GM12878 (cell line): ENCODE data around the gene LASP1NB.

Source experiments
- BACH1 ChIP-seq: fragments of 450-650 bp; IDR thresholded peaks from 2 replicates; pipeline ENCODE4 v1.6.1; 2017; ENCODE audit warnings: mild to moderate bottlenecking, borderline replicate concordance
- BHLHE40 ChIP-seq, 2 experiments: fragments of 450-650 bp in 1 of 2; IDR thresholded peaks; 2 replicates each; pipeline ENCODE4 v1.6.1; 2011 to 2017; ENCODE audit warnings: low read depth in 2 of 2, borderline replicate concordance in 1 of 2, improper control_type of control experiment in 1 of 2, low read length in 1 of 2, mild to moderate bottlenecking in 1 of 2
- CHD2 ChIP-seq: IDR thresholded peaks from 2 replicates; pipeline ENCODE4 v1.6.1; 2011; ENCODE audit warnings: low read depth, low read length, improper control_type of control experiment, borderline replicate concordance
- CHD4 ChIP-seq: fragments of 200-600 bp; sonication (generic); IDR thresholded peaks from 2 replicates; pipeline ENCODE4 v1.6.1; 2016; ENCODE audit warnings: mild to moderate bottlenecking
- CREB1 ChIP-seq: IDR thresholded peaks from 2 replicates; pipeline ENCODE4 v1.6.1; 2012; ENCODE audit warnings: low read depth, mild to moderate bottlenecking, inconsistent platforms
- FOXM1 ChIP-seq: IDR thresholded peaks from 2 replicates; pipeline ENCODE4 v1.6.1; 2012; ENCODE audit warnings: low read depth, mild to moderate bottlenecking, inconsistent platforms, low read length, moderate library complexity
- JUNB ChIP-seq: IDR thresholded peaks from 2 replicates; pipeline ENCODE4 v1.6.1; 2016; ENCODE audit warnings: antibody characterized with exemption, mild to moderate bottlenecking
- PAX5 ChIP-seq: IDR thresholded peaks from 2 replicates; pipeline ENCODE4 v1.6.1; 2011; ENCODE audit warnings: low read depth, low read length, borderline replicate concordance
- POLR2A ChIP-seq: IDR thresholded peaks from 2 replicates; pipeline ENCODE4 v1.6.1; 2011; ENCODE audit warnings: low read depth, mild to moderate bottlenecking, low read length
- POU2F2 ChIP-seq: IDR thresholded peaks from 3 replicates; pipeline ENCODE4 v1.6.1; 2011; ENCODE audit warnings: low read depth, mild to moderate bottlenecking, low read length, borderline replicate concordance
- RCOR1 ChIP-seq: conservative IDR thresholded peaks from 2 replicates; pipeline ENCODE4 v1.6.1; 2012; ENCODE audit warnings: low read depth, low read length, improper control_type of control experiment
- TF ChIP-seq, protein P1 (sequence below), 3 experiments: IDR thresholded peaks in 2 of 3; conservative IDR thresholded peaks in 1 of 3; 2 replicates each; pipeline ENCODE4 v1.5.1; 2011; ENCODE audit warnings: low read depth in 3 of 3, low read length in 3 of 3, mild to moderate bottlenecking in 3 of 3, control low read depth in 2 of 3, moderate library complexity in 2 of 3, inconsistent platforms in 1 of 3, mixed read lengths in 1 of 3; ENCODE audit not compliant: control insufficient read depth in 2 of 3, insufficient read depth in 1 of 3; ENCODE audit errors: extremely low read depth in 1 of 3
- TF ChIP-seq, protein P2 (sequence below): IDR thresholded peaks from 2 replicates; pipeline ENCODE4 v1.6.1; 2011; ENCODE audit warnings: low read depth, mild to moderate bottlenecking, low read length, moderate library complexity, borderline replicate concordance; ENCODE audit errors: extremely low read depth
- TF ChIP-seq, protein P3 (sequence below): fragments of 450-650 bp; formaldehyde crosslinking; IDR thresholded peaks from 2 replicates; pipeline ENCODE4 v1.4.0; 2022; ENCODE audit warnings: mild to moderate bottlenecking, moderate library complexity

DNA sequence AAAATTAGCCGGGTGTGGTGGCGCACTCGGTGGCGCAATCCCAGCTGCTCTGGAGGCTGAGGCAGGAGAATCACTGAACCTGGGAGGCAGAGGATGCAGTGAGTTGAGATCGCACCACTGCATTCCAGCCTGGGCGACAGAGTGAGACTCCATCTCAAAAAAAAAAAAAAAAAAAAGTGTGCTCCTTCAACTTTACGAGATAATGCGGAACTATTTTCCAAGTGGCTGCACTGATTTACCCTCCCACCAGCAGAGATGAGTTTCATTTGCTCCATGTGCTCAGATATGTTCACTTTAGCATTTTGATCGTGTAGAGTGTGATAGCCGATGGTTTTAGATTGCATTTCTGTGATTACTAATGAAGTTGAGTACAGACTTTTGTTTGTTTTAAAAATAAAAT, 20.0 kb upstream of the LASP1NB start:
- TF ChIP-seq, protein P1, sequence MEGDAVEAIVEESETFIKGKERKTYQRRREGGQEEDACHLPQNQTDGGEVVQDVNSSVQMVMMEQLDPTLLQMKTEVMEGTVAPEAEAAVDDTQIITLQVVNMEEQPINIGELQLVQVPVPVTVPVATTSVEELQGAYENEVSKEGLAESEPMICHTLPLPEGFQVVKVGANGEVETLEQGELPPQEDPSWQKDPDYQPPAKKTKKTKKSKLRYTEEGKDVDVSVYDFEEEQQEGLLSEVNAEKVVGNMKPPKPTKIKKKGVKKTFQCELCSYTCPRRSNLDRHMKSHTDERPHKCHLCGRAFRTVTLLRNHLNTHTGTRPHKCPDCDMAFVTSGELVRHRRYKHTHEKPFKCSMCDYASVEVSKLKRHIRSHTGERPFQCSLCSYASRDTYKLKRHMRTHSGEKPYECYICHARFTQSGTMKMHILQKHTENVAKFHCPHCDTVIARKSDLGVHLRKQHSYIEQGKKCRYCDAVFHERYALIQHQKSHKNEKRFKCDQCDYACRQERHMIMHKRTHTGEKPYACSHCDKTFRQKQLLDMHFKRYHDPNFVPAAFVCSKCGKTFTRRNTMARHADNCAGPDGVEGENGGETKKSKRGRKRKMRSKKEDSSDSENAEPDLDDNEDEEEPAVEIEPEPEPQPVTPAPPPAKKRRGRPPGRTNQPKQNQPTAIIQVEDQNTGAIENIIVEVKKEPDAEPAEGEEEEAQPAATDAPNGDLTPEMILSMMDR (IDR thresholded peaks at IDR 0.05 in 2 of 3, conservative IDR thresholded peaks at IDR 0.05 in 1 of 3; ENCODE audit: control insufficient read depth in 2 of 3, extremely low read depth in 1 of 3, insufficient read depth in 1 of 3, low read depth in 3 of 3, low read length in 3 of 3): no peak
- TF ChIP-seq, protein P2, sequence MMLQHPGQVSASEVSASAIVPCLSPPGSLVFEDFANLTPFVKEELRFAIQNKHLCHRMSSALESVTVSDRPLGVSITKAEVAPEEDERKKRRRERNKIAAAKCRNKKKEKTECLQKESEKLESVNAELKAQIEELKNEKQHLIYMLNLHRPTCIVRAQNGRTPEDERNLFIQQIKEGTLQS: no peak
- TF ChIP-seq CHD2 (no peak), CREB1 (no peak), RCOR1 (no peak), POU2F2 (no peak), POLR2A (no peak), CHD4 (no peak), JUNB (no peak), FOXM1 (no peak), BHLHE40 (IDR thresholded peaks at IDR 0.05; ENCODE audit: borderline replicate concordance in 1 of 2, low read depth in 2 of 2, low read length in 1 of 2) (no peak), BACH1 (no peak), PAX5 (no peak)
- TF ChIP-seq, protein P3, sequence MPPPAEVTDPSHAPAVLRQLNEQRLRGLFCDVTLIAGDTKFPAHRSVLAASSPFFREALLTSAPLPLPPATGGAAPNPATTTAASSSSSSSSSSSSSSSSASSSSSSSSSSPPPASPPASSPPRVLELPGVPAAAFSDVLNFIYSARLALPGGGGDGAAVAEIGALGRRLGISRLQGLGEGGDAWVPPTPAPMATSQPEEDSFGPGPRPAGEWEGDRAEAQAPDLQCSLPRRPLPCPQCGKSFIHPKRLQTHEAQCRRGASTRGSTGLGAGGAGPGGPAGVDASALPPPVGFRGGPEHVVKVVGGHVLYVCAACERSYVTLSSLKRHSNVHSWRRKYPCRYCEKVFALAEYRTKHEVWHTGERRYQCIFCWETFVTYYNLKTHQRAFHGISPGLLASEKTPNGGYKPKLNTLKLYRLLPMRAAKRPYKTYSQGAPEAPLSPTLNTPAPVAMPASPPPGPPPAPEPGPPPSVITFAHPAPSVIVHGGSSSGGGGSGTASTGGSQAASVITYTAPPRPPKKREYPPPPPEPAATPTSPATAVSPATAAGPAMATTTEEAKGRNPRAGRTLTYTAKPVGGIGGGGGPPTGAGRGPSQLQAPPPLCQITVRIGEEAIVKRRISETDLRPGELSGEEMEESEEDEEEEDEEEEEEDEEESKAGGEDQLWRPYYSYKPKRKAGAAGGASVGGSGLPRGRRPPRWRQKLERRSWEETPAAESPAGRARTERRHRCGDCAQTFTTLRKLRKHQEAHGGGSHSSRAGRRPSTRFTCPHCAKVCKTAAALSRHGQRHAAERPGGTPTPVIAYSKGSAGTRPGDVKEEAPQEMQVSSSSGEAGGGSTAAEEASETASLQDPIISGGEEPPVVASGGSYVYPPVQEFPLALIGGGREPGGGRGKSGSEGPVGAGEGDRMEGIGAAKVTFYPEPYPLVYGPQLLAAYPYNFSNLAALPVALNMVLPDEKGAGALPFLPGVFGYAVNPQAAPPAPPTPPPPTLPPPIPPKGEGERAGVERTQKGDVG (CRISPR knock-in tag): no peak
